ENCODE measurements around the gene FAAP100.

Gene FAAP100

DNA sequence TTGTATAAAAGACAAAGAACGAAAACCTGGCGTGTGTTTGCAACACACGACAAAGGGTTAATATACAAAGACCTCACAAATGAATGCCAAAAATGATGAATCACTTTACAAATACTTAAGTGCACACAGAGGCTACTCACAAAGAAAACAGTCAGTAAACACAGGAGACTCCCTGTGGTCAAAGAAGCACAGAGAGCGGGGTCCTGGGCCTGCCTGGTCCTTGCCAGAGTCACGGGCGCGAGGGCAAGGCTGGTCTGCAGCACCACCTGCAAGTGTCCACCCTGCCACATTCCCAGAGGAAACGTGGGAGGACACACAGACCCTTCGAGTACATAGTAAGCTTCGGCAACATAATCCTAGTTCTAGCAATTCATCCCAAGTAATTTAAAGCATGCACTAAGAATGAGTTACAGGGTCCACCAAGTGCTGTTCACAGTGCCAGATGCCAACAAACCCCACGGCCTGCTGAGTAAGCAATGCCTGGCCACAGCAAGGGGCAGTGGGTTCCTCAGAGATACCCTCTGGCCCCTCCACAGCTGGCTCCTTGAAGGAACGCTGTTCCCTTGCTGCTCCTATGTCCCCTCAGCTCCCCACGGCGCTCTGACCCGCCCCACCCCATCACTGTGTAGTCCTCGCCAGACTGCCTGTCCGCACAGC lies 24.6 kb upstream of the FAAP100 start:
- DNase-seq: no peak

GRCh38 chr17:81575836-81576235 lies 23.7 kb upstream of the FAAP100 start:
- DNase-seq: no peak

GRCh38 chr17:81574643-81574956 lies 22.4 kb upstream of the FAAP100 start:
- no peak for DNase-seq

DNA sequence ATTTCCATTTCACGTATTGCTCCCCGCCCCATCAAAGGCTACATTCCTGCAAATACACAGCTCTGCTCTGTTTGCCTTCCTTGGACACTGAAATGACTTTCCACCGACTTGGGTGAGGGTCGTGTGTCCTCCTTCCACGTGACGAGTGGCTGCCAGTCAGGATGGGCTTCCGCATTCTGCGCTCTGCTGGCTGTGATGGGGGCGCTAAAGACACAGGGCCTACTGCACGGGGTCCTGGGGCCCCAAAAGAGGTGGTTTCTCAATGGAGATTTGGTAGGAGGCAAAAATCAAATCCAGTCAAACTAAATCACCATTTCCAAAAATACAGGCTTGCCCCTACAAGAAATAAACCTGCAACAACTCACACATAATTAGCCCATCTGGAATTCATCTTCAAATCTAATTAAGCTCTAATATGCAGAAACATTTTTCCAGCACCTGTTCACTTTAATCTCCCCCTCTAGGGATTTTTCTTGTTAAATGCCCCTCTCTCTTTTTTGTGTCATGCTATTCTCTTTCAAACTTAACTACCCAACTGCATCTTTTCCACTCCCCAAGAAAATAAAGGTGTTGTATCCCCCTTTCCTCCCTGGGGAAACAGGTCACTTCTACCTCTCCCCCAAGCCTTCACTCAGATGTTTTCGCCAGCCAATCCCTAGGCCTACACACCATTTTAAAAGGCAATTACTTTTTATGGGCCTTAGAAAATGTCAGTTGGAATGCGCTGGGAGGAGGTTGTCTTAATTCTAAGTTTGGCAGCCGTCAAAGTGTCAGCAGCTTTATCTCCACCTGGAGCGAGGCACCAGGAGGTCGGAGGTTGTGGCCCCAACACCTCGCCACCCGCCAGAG lies 21.9 kb upstream of the FAAP100 start:
- DNase-seq: no peak

DNA sequence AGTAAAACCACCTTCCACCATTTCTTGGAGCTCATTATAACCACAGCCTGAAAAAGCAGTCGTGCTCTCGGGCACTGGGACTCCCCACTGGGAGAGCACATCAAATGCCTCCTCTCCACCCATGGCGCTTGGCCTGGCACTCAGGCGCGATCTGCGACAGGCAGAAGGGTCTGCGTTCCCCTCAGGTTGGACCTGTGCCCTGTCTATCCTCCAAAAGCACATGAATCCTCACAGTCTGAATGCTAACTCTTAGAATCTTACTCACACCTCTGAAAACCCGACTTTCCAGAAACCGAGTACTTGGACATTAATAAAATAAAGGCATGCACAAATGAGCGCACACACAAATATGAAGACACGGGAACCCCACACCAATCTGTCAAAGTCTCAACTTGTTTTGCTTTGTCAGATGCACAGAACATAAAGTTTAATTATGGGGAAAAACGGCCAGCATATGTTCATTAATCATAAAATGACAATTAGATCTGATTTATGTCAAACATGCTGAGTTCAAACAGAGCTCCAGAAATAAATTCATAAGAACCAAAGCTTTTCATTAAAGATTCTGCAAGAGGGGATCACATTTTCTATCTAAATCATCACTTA lies 20.5 kb upstream of the FAAP100 start:
- no peak for DNase-seq

DNA sequence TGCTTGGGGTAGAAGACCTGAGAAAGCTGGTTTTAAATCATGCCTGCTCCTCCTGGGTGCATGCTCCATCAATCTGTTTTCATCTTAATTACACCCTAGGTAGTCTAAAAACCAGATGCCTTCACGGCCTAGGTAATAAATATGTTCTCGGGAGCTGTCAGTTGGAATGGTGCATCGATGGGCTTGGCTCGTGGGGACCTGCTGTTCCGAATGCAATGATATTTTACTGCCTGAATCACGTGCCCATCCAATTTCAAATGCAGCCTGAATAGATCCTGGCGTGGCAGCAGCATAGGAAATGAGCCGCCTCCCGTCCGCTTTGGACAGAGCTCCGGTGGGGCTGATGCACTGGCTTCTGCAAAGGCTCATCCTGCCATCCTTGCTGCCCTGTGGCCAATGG lies 18.8 kb upstream of the FAAP100 start:
- DNase-seq: no peak

DNA sequence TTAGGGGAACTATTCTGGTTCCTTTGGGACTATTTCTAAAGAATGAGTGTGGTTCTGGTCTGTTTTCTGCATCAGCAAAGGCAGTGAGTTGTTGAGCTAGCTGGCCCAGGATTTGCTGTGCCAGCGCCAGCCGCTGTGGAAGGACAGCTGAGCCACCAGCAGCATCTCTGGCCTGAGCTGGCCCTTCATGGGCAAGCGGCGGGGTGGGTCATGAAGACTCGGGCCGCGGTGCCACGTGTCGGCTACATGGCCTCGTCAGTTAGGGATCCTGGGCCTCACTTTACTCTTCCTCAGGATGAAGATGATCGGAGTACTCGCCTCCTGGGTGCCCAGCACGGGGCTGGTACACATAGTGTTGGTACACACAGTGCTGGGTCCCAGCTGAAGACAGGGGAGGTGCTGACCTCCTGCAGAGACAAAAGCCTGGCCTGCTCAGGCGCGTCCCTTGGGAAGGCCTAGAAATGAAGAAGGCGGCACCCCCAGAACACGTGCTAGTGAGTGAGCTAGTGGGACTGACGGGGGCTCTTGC lies 17.9 kb upstream of the FAAP100 start:
- DNase-seq: no peak

DNA sequence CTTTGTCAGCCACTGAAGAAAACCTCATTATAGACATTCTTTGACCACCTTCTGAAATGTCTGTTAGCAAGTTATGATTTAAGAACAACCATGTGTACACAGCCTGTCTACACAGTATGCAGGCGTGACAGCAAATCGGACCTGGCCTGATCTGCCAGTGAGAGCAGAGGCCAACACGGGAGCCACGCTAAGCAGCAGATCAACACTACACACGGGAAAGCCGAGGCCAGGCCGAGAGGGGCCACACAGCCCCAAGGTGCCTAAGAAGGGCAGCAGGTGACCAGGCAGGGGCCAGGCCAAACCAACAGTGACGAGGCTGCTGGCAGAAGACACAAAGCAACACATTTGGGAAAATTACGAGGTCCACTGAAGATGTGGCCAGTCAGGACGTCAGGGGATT lies 16.3 kb upstream of the FAAP100 start:
- no peak for DNase-seq

GRCh38 chr17:81567191-81567590 lies 15.0 kb upstream of the FAAP100 start:
- no peak for DNase-seq

GRCh38 chr17:81566461-81567126 lies 14.4 kb upstream of the FAAP100 start:
- DNase-seq: no peak

- DNase-seq: no peak
These were observed 13.1 kb upstream of the FAAP100 start for GRCh38 chr17:81565231-81565630.

DNA sequence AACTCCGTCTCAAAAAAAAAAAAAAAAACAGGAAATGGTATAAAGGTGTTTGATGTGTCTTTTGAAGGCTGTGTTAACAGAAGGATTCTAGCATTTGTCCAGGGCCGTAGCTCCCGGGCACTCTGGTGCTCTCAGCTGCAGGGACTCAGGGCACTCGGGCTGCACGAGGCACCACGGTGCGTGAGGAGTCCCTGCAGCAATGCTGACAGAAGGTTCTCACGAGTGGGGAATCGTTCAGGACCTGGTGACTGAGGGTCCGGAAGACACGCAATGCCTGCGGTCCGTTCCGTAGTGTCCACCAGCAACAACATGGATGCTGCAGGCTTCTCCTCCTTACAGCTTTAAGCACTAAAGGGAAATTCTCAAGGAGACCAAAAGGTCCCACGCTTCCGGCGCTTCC lies 12.6 kb upstream of the FAAP100 start:
- DNase-seq: no peak

GRCh38 chr17:81563861-81564586 lies 11.9 kb upstream of the FAAP100 start:
- DNase-seq: peak; percentile 33

DNA sequence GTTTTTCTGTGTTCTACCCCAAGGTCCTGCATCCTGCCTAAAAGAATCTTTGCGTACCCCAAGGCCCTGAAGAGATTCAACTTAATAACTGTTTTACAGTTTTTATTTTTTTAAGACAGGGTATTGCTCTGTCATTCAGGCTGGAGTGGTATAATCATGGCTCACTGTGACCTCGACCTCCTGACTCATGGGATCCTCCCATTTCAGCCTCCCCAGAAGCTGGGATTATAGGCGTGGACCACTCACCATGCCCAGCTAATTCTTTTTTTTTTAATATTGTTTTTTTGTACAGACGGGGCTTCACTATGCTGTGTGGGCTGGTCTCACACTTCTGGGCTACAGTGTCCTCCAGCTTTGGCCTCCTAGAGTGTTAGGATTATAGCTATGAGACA lies 9.3 kb upstream of the FAAP100 start:
- DNase-seq: no peak

- DNase-seq: no peak
These were observed 7.0 kb upstream of the FAAP100 start for GRCh38 chr17:81558941-81559806.

- no peak for DNase-seq
These were observed 5.9 kb upstream of the FAAP100 start for GRCh38 chr17:81558115-81558468.

DNA sequence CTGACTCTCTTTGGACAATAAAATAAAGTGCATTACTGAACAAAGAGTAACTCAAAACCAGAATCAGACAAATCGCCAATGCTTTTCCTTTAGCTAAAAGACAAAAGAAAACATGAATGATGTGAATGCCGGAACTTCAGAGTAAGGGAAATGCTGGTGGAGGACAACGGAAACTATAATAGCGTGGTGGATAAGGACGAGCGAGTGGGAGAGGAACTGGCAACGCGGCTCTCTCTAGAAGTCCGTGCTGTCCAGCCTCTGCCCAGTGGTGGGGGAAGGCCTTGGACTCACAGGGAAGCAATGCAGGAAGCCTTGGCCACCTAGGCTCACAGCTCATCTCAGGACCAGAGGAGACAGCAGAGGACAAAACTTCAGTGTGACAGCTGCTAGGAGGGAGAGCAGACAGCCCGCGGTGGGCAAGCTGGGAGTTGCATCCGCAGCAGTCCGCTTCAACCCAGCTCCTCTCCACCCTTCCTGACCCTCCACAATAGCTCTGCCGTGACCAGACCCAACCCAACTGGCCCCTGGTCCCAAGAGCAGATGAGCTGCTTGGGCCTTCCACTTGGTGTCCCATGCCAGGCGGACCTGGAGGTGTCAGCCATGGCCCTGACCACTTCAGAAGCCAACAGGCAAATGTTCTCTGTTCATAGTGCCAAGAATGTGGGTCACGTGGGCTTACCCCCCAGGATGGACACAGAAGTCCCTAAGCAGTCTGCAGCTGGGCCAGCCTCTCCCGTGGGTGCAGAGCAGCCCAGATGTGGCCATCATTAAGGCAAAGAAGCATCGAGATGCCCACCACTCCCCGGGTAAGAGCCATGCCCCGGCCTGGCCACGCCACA lies 5.3 kb upstream of the FAAP100 start:
- DNase-seq: no peak

- no peak for DNase-seq
These were observed 4.7 kb upstream of the FAAP100 start for GRCh38 chr17:81556863-81557262.

DNA sequence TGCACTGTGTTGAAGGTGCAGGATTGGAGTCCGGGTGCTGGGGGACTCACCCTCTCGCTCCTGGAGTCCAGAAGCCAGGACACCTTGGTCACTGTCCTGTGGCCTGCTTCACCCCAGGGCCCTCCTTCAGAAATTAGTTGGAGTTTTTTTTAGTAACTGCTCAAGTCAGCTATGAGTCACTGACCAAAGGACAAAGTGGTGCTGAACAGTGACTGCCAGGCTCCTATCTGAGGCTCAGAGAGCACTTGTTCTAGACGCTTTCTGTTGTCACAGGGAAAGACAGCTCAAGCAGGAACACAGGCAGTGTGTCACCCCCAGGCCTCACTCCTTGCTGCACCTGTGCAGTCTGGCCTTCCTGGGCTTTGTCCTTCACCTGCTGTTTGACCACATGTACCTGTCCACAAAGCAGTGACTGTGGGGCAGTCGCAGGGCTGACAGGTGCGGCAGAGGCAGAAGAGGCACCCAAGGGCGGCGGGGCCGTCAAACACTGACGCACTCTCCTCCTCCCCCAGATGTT lies 4.1 kb upstream of the FAAP100 start:
- DNase-seq: no peak

GRCh38 chr17:81553616-81554181 lies 1.5 kb upstream of the FAAP100 start:
- DNase-seq: no peak

Data from CD4-positive, alpha-beta T cell treated with Interleukin-15 for 1 hour (primary cell).